ENCODE data around the gene CALML6. TPM values are rescaled to one million over a fixed set of nuclear protein-coding genes. Genes with fewer than 3 reads are reported as not detected.

The CALML6 gene
- total and polyA plus RNA-seq, 10 of the 15 experiments (the other 5 are each of a cell fraction or from before 2014, with no cell fraction given), result 0.07 to 1.3 (median 0.21) TPM; not detected in 5

DNA sequence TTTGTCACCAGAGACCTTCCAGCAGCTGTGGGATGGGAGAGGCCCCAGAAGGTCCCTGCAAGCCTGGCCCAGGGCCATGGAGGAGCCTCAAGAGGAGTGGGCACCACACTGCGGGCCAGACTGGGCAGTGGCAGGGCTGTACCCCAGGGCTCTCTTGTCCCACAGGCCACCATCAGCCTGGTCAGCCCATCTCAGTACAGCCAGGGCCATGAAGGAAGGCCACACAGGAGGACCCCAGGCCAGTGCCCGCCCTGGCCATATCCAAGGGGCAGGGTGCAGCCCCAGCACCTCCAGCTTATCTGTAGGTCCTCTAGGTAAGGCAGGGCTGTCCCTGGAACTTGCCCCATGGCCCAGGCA, 21.1 kb upstream of the CALML6 start (continued):
- TF ChIP-seq NFYB (IDR thresholded peaks at IDR 0.05; ENCODE audit: insufficient read depth, low read depth, low read length), result no peak
- TF ChIP-seq CREB1 (IDR thresholded peaks at IDR 0.05; ENCODE audit: low read depth), result no peak
- TF ChIP-seq NRF1 (conservative IDR thresholded peaks at IDR 0.05; ENCODE audit: low read depth, low read length), result no peak
- no peak for TF ChIP-seq LARP7 (IDR thresholded peaks at IDR 0.05)
- no peak for TF ChIP-seq HDAC6 (IDR thresholded peaks at IDR 0.05; ENCODE audit: unreplicated experiment)
- TF ChIP-seq IRF5 (IDR thresholded peaks at IDR 0.05; ENCODE audit: borderline replicate concordance), result no peak

GRCh38 chr1:1894354-1895059, 20.6 kb upstream of the CALML6 start:
- CTCF ChIA-PET, result interaction anchor here (0.7 to 3.8 kb wide), 3 partner anchors 9 to 13 kb away, joined by 3 to 23 read pairs (median 4); no protein-coding TSS in a partner anchor
- no peaks in the 10 kb centered on the region for H3K36me3 ChIP-seq (ENCODE audit: control insufficient read depth in 2 of 2, insufficient read depth in 2 of 2, low read length in 1 of 2)
- H3K27me3 ChIP-seq (replicated peaks in 1 of 2; ENCODE audit: control insufficient read depth in 2 of 2, insufficient read depth in 2 of 2, low read length in 1 of 2), result no peaks in the 10 kb centered on the region
- BruUV-seq (replicated peaks), result no TSS peak
- RAD21 ChIA-PET (ENCODE audit: unreplicated experiment), result interaction anchor here (5.6 kb wide), 1 partner anchor 13 kb away, joined by 28 read pairs; no protein-coding TSS in a partner anchor
- no peak overlapping the region for H3K27ac ChIP-seq (ENCODE audit: control insufficient read depth, insufficient read depth)
- no peak for DNase-seq (ENCODE audit: low read depth, low spot score)
- no peak overlapping the region for H3K9ac ChIP-seq (ENCODE audit: control insufficient read depth, insufficient read depth, low read length)
- 38% methylated on average over 14 of the region's 14 CpGs for whole genome bisulfite sequencing (ENCODE audit: insufficient coverage, insufficient replicate concordance, low lambda C conversion rate, missing lambda C conversion rate)
- FAIRE-seq, result no peak
- no peak for ATAC-seq
- H2AFZ ChIP-seq (ENCODE audit: control insufficient read depth, low read depth, low read length), result no peak overlapping the region
- no peak overlapping the region for H3K4me3 ChIP-seq
- POLR2A ChIA-PET, result interaction anchor here (0.8 kb wide), 1 partner anchor 15 kb away, joined by 4 read pairs; no protein-coding TSS in a partner anchor
- SMC1A ChIA-PET (ENCODE audit: uncharacterized antibody, unreplicated experiment), result no interaction called here
- TF ChIP-seq ZSCAN29 (IDR thresholded peaks at IDR 0.05) (peak; percentile 84), GABPA (IDR thresholded peaks at IDR 0.05; ENCODE audit: low read depth) (no peak)
- peaks cover 15% of the 10 kb centered on the region for H3K79me2 ChIP-seq (ENCODE audit: control insufficient read depth, insufficient read depth, low read length)
- H3K4me1 ChIP-seq (ENCODE audit: control insufficient read depth, insufficient read depth, low read length), result peaks cover 13% of the 10 kb centered on the region
- no peak overlapping the region for H3K4me2 ChIP-seq (ENCODE audit: control insufficient read depth, insufficient read depth)
- H3K9me3 ChIP-seq (replicated peaks; ENCODE audit: control insufficient read depth, insufficient read depth, low read length), result no peaks in the 10 kb centered on the region
- intact Hi-C loops (cut with micrococcal nuclease; ENCODE audit: unreplicated experiment) (loop anchor here (5.0 kb wide), 1 partner anchor 117 kb away; the partner anchor contains the start of gene NADK), in situ Hi-C loops (cut with MboI) (no loop called here)
- H4K20me1 ChIP-seq (ENCODE audit: control insufficient read depth, insufficient read depth), result no peaks in the 10 kb centered on the region

Measured in GM12878 (cell line).